H9 (cell line): ENCODE measurements around the gene NUP210. TPM values are rescaled to one million over a fixed set of nuclear protein-coding genes. Genes with fewer than 3 reads are reported as not detected.

Source experiments
- DNase-seq: peaks from one replicate; pipeline ENCODE4 v3.0.0-alpha.2; 2017
- H2AFZ ChIP-seq: one replicate; pipeline ENCODE4 v1.6.1; 2013; ENCODE audit warnings: mild to moderate bottlenecking, low read length, control low read depth, moderate library complexity
- H2AK5ac ChIP-seq: 2 replicates; pipeline ENCODE4 v1.6.1; 2013; ENCODE audit warnings: low read length, control low read depth, mixed read lengths; ENCODE audit not compliant: insufficient read length
- H2BK120ac ChIP-seq: one replicate; pipeline ENCODE4 v1.6.1; 2013; ENCODE audit warnings: low read depth, mild to moderate bottlenecking, low read length, control low read depth, inconsistent platforms; ENCODE audit not compliant: poor library complexity, severe bottlenecking
- H2BK12ac ChIP-seq: 2 replicates; pipeline ENCODE4 v1.6.1; 2013; ENCODE audit warnings: low read length, control low read depth, mixed read lengths, low read depth; ENCODE audit not compliant: insufficient read length
- H2BK15ac ChIP-seq: 2 replicates; pipeline ENCODE4 v1.6.1; 2013; ENCODE audit warnings: low read depth, low read length, control low read depth
- H2BK20ac ChIP-seq: one replicate; pipeline ENCODE4 v1.6.1; 2013; ENCODE audit warnings: low read depth, mild to moderate bottlenecking, low read length, control low read depth, inconsistent platforms; ENCODE audit not compliant: poor library complexity, severe bottlenecking
- H2BK5ac ChIP-seq: 2 replicates; pipeline ENCODE4 v1.6.1; 2013; ENCODE audit warnings: low read length, control low read depth, mixed read lengths; ENCODE audit not compliant: insufficient read length
- H3K14ac ChIP-seq: 2 replicates; pipeline ENCODE4 v1.6.1; 2013; ENCODE audit warnings: low read length, control low read depth; ENCODE audit not compliant: insufficient read depth
- H3K18ac ChIP-seq: 2 replicates; pipeline ENCODE4 v1.6.1; 2013; ENCODE audit warnings: low read depth, mild to moderate bottlenecking, mixed read lengths, low read length, control low read depth; ENCODE audit not compliant: insufficient read length
- H3K23ac ChIP-seq: 2 replicates; pipeline ENCODE4 v1.6.1; 2013; ENCODE audit warnings: low read length, control low read depth, mixed read lengths, low read depth; ENCODE audit not compliant: insufficient read length
- H3K23me2 ChIP-seq: 2 replicates; pipeline ENCODE4 v1.6.1; 2013; ENCODE audit warnings: low read depth, mild to moderate bottlenecking, mixed read lengths, low read length, control low read depth; ENCODE audit not compliant: insufficient read length, poor library complexity, severe bottlenecking
- H3K27ac ChIP-seq: 2 replicates; pipeline ENCODE4 v1.5.1; 2013; ENCODE audit warnings: low read length, control low read depth, mixed read lengths, low read depth; ENCODE audit not compliant: insufficient read length
- H3K27me3 ChIP-seq: 2 replicates; pipeline ENCODE4 v1.6.1; 2013; ENCODE audit warnings: low read length, control low read depth, inconsistent platforms; ENCODE audit not compliant: insufficient read depth
- H3K4ac ChIP-seq: 2 replicates; pipeline ENCODE4 v1.6.1; 2013; ENCODE audit warnings: low read depth, mild to moderate bottlenecking, control low read depth, inconsistent platforms, low read length, moderate library complexity
- H3K4me1 ChIP-seq: 2 replicates; pipeline ENCODE4 v1.6.1; 2013; ENCODE audit warnings: low read length, control low read depth, inconsistent platforms; ENCODE audit not compliant: insufficient read depth
- H3K4me2 ChIP-seq: 2 replicates; pipeline ENCODE4 v1.6.1; 2013; ENCODE audit warnings: low read length, control low read depth, mixed read lengths; ENCODE audit not compliant: insufficient read length, insufficient read depth
- H3K56ac ChIP-seq: 2 replicates; pipeline ENCODE4 v1.6.1; 2013; ENCODE audit warnings: low read depth, mild to moderate bottlenecking, mixed read lengths, low read length, control low read depth; ENCODE audit not compliant: insufficient read length
- H3K79me1 ChIP-seq: 2 replicates; pipeline ENCODE4 v1.6.1; 2013; ENCODE audit warnings: low read depth, mild to moderate bottlenecking, moderate library complexity, low read length, control low read depth, inconsistent platforms; ENCODE audit not compliant: insufficient read depth, poor library complexity, severe bottlenecking
- H3K79me2 ChIP-seq: 2 replicates; pipeline ENCODE4 v1.6.1; 2013; ENCODE audit warnings: low read length, control low read depth, inconsistent platforms; ENCODE audit not compliant: insufficient read depth
- H3K9ac ChIP-seq: 2 replicates; pipeline ENCODE4 v1.6.1; 2013; ENCODE audit warnings: low read length, control low read depth, mixed read lengths; ENCODE audit not compliant: insufficient read length; ENCODE audit errors: extremely low read depth
- H3K9me3 ChIP-seq: one replicate; pipeline ENCODE4 v1.6.1; 2013; ENCODE audit warnings: low read depth, low read length, inconsistent platforms; ENCODE audit not compliant: control insufficient read depth
- H3T11ph ChIP-seq: one replicate; pipeline ENCODE4 v1.6.1; 2013; ENCODE audit warnings: mild to moderate bottlenecking, low read length, control low read depth, inconsistent platforms
- H4K20me1 ChIP-seq: one replicate; pipeline ENCODE4 v1.6.1; 2013; ENCODE audit not compliant: control insufficient read depth, insufficient read length, insufficient read depth
- H4K5ac ChIP-seq: 2 replicates; pipeline ENCODE4 v1.6.1; 2013; ENCODE audit warnings: low read depth, mild to moderate bottlenecking, mixed read lengths, low read length, control low read depth; ENCODE audit not compliant: insufficient read length
- H4K8ac ChIP-seq: replicated peaks from 2 replicates; pipeline ENCODE4 v1.6.1; 2013; ENCODE audit warnings: low read length, control low read depth, mixed read lengths, low read depth; ENCODE audit not compliant: insufficient read length
- H4K91ac ChIP-seq: 2 replicates; pipeline ENCODE4 v1.6.1; 2013; ENCODE audit warnings: low read depth, mild to moderate bottlenecking, moderate library complexity, mixed read lengths, low read length, control low read depth; ENCODE audit not compliant: insufficient read length
- H3K27ac Mint-ChIP-seq, 3 experiments: 2 replicates in 2 of 3; 3 replicates in 1 of 3; pipeline ENCODE4 v1.8.0; 2020 to 2021; ENCODE audit warnings: mixed read lengths in 3 of 3, mild to moderate bottlenecking in 1 of 3, moderate library complexity in 1 of 3
- H3K27me3 Mint-ChIP-seq: 2 replicates; pipeline ENCODE4 v1.8.0; 2021; ENCODE audit warnings: low read depth, mild to moderate bottlenecking, moderate library complexity, mixed read lengths
- H3K36me3 Mint-ChIP-seq, 3 experiments: 2 replicates in 2 of 3; 3 replicates in 1 of 3; pipeline ENCODE4 v1.8.0; 2020 to 2021; ENCODE audit warnings: low read depth in 3 of 3, mixed read lengths in 3 of 3; ENCODE audit not compliant: insufficient read depth in 1 of 3
- H3K4me1 Mint-ChIP-seq, 2 experiments: 2 replicates each; pipeline ENCODE4 v1.8.0; 2020; ENCODE audit warnings: mixed read lengths in 2 of 2
- H3K4me3 Mint-ChIP-seq, 2 experiments: 2 replicates in 1 of 2; 3 replicates in 1 of 2; pipeline ENCODE4 v1.8.0; 2020 to 2021; ENCODE audit warnings: mild to moderate bottlenecking in 2 of 2, mixed read lengths in 2 of 2, moderate library complexity in 1 of 2
- H3K9me3 Mint-ChIP-seq, 2 experiments: 2 replicates in 1 of 2; 3 replicates in 1 of 2; pipeline ENCODE4 v1.8.0; 2020; ENCODE audit warnings: mild to moderate bottlenecking in 2 of 2, mixed read lengths in 2 of 2, moderate library complexity in 1 of 2
- WGBS: extraction: QIAGEN DNeasy Blood & Tissue Kit; methylation state at CpG from one replicate; pipeline ENCODE4 v1.1.7; 2013; ENCODE audit warnings: missing lambda C conversion rate, low lambda C conversion rate, mixed read lengths; ENCODE audit not compliant: insufficient read length; ENCODE audit errors: extremely low coverage; 5-methylcytosine and 5-hydroxymethylcytosine counted together
- long read RNA-seq: library from polyadenylated mRNA; unstranded; transcript quantifications from one replicate; pipeline ENCODE4 v2.0.0, GENCODE V29; 2020
- total RNA-seq: library from RNA; stranded (reverse); gene quantifications from 2 replicates; pipeline ENCODE4 v1.2.1, GENCODE V29; 2021
- TF ChIP-seq, protein P1 (sequence below): fragments of 200-600 bp; sonication (generic); conservative IDR thresholded peaks from 3 replicates; pipeline ENCODE4 v1.8.0; 2021; ENCODE audit warnings: antibody characterized with exemption, mild to moderate bottlenecking

NUP210 gene
- total RNA-seq: 47.3 and 48.8 TPM in 2 replicates
- long read RNA-seq, full-length matches to known transcripts: 21 of 78 reads
- long read RNA-seq, partial matches to known transcripts: 48 of 78 reads
- long read RNA-seq, other reads (novel, unspliced or antisense): 9 of 78 reads

DNA sequence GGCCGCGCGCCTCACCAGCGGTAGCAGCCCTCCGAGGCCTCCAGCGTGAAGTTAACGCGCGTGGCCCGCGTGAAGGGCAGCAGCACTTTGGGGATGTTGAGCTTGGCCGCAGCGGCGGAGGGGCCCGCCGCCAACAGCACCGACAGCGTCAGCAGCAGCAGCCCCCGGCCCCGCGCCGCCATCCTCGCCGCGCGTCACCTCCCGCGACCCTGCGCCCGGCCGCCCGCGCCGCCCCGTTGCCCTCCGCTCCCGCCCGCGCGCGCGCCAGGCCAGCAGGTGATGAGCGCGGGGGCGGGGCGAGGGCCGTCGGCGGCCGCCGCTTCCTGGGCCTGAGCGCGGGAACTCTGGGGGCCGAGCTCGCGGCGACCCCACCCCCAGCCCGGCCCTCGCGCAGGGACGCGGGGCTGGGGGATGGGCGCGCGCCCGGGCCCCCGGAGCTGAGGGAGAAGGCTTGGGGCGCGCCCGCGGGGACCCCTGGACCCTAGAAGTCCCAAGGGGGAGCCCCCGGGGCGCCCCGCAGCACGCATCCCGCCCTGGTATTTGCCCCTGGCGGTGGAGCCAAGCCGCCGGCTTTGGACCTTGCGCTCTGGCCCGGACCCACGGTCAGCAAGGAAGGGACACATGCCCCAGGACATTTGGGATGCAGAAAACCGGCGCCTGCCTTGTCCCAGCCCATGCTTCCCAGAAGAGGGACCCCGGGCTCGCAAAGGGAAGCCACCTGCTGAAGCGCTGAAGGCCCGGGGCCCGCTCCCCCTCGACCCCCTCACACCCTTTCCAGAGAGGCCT lies at the start of gene NUP210:
Gene NUP210 (minus strand): TSS at position 278 of the 786 bp plus-strand sequence. CDS start 96 bp downstream, at position 182.
- Histone ChIP-seq H3T11ph (no peak within 1 kb of the TSS), H3K4ac (no peak within 1 kb of the TSS), H4K91ac (no peak within 1 kb of the TSS), H3K4me2 (peak within 1 kb of the TSS; percentile 69), H3K23ac (no peak within 1 kb of the TSS), H3K18ac (peak within 1 kb of the TSS; percentile 64), H3K79me1 (no peaks in the 10 kb centered on the region), H2AFZ (no peak within 1 kb of the TSS), H2BK12ac (no peak within 1 kb of the TSS), H3K27me3 (no peaks in the 10 kb centered on the region), H4K8ac (no peak within 1 kb of the TSS), H3K23me2 (peaks cover 10% of the 10 kb centered on the region), H2AK5ac (no peak within 1 kb of the TSS), H3K4me1 (peaks cover 4% of the 10 kb centered on the region; the same call in 1 of the 2 replicates), H2BK20ac (no peak within 1 kb of the TSS), H3K9me3 (no peaks in the 10 kb centered on the region), H4K20me1 (peaks cover 5% of the 10 kb centered on the region), H3K27ac (no peak within 1 kb of the TSS), H3K14ac (peak within 1 kb of the TSS; percentile 87), H2BK120ac (no peak within 1 kb of the TSS), H3K79me2 (no peaks in the 10 kb centered on the region; the same call in 1 of the 2 replicates), H2BK5ac (no peak within 1 kb of the TSS), H4K5ac (no peak within 1 kb of the TSS), H3K9ac (peak within 1 kb of the TSS; percentile 73), H2BK15ac (no peak within 1 kb of the TSS), H3K56ac (no peak within 1 kb of the TSS)
- Mint-ChIP-seq H3K9me3 (no peaks in the 10 kb centered on the region; a peak in 2 of 5 replicates), H3K27ac (peak within 1 kb of the TSS; percentile 58 to 85 (median 68); a peak in 4 of 7 replicates), H3K36me3 (peaks cover 0 to 2% (median 0%) of the 10 kb centered on the region in 3 experiments; a peak in 2 of 7 replicates), H3K27me3 (peaks cover 14% of the 10 kb centered on the region), H3K4me3 (peak within 1 kb of the TSS; percentile 82 to 90), H3K4me1 (peaks cover 16 to 29% of the 10 kb centered on the region in 2 experiments)
- peak; percentile 67 for DNase-seq
- WGBS: no CpG with 5 or more reads among the region's 90 CpGs
- TF ChIP-seq, protein P1, sequence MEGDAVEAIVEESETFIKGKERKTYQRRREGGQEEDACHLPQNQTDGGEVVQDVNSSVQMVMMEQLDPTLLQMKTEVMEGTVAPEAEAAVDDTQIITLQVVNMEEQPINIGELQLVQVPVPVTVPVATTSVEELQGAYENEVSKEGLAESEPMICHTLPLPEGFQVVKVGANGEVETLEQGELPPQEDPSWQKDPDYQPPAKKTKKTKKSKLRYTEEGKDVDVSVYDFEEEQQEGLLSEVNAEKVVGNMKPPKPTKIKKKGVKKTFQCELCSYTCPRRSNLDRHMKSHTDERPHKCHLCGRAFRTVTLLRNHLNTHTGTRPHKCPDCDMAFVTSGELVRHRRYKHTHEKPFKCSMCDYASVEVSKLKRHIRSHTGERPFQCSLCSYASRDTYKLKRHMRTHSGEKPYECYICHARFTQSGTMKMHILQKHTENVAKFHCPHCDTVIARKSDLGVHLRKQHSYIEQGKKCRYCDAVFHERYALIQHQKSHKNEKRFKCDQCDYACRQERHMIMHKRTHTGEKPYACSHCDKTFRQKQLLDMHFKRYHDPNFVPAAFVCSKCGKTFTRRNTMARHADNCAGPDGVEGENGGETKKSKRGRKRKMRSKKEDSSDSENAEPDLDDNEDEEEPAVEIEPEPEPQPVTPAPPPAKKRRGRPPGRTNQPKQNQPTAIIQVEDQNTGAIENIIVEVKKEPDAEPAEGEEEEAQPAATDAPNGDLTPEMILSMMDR: peak; percentile 45; the same call in 2 of the 3 replicates
